Germinal center (tissue), 1 donor: Measurements from ENCODE around the gene SPDYE4.

Source experiments
- DNase-seq: peaks from one replicate; pipeline ENCODE4 v3.0.0; 2012; ENCODE audit warnings: mixed read lengths, low spot score

Gene SPDYE4

GRCh38 chr17:8712698-8713097 is 45.6 kb downstream of the SPDYE4 start:
- no peak for DNase-seq

- DNase-seq: no peak
Measured at GRCh38 chr17:8711291-8711690, 47.1 kb downstream of the SPDYE4 start.

- DNase-seq: no peak
Measured at GRCh38 chr17:8710813-8711212, 47.5 kb downstream of the SPDYE4 start.

GRCh38 chr17:8709006-8709405 is 49.3 kb downstream of the SPDYE4 start:
- no peak for DNase-seq

- no peak for DNase-seq
Measured at GRCh38 chr17:8708025-8708461, 50.3 kb downstream of the SPDYE4 start.

GRCh38 chr17:8707332-8708024 is 50.9 kb downstream of the SPDYE4 start:
- DNase-seq: no peak

GRCh38 chr17:8706431-8706830 is 51.9 kb downstream of the SPDYE4 start:
- no peak for DNase-seq

GRCh38 chr17:8705427-8705826 is 52.9 kb downstream of the SPDYE4 start:
- no peak for DNase-seq

GRCh38 chr17:8703001-8703400 is 55.3 kb downstream of the SPDYE4 start:
- DNase-seq: no peak

GRCh38 chr17:8701754-8702153 is 56.6 kb downstream of the SPDYE4 start:
- no peak for DNase-seq

GRCh38 chr17:8701221-8701620 is 57.1 kb downstream of the SPDYE4 start:
- DNase-seq: no peak
